Midbrain (tissue), 1 donor: Measurements from ENCODE around the gene MOGAT2.

ENCODE experiments used
- DNase-seq: peaks from one replicate; lab custom pipeline; 2025; lab: John Stamatoyannopoulos, UW

The MOGAT2 gene

GRCh38 chr11:75780888-75781287, 63.2 kb downstream of the MOGAT2 start:
- no peak for DNase-seq

DNA sequence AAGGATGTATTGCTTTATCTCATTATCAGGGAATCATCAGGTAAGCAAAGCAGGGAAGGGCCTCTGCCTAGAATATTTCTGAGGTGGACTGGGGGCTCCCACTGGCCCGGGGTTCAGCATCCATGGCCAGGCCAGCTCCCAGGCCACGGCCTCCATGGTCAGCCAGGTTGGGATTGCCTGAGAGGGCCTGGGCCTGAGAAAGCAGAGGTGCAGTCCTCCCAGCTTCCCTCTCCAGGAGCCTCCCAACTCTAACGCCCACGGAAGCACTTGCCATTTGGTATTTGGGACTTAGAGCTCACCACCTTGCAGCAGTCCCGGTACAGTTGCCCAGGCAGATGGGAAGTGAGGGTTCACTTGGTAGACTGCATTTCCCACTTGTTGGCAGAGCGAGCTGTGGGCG, 63.7 kb downstream of the MOGAT2 start:
- DNase-seq: no peak

DNA sequence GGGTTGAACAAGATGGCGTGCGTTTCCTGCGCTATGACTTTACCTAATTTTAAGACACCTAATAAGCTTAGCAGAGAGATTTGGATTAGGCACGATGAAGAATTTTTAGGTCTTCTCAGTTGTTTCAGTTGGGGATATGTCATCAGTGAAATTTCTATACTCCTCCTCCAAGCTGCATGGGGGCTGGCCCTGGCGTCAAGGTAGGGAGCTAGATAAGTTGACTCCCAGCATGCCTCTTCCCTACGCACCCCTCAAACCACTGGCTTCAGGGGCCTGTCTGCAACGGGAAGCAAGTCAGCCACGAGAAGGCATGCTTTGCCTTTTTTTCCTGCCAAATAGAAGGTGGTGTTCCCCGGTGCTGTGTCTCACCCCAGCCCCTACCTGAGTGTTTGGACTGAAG, 64.2 kb downstream of the MOGAT2 start:
- no peak for DNase-seq
